ENCODE measurements around the gene NAAA.
"Not testable (repeated sequence)": the region's sequence is repeated elsewhere in the genome, so short reads cannot be mapped to it uniquely, and the experiment has no call there.

NAAA gene

GRCh38 chr4:75919920-75920319 is 20.9 kb downstream of the NAAA start:
- DNase-seq (ENCODE audit: low read depth, low spot score) = no peak

GRCh38 chr4:75916091-75916661 is 24.6 kb downstream of the NAAA start:
- DNase-seq (ENCODE audit: low read depth, low spot score) = no peak

GRCh38 chr4:75912968-75913367 is 27.8 kb downstream of the NAAA start:
- no peak for DNase-seq (ENCODE audit: low read depth, low spot score)

GRCh38 chr4:75910831-75911230 is 30.0 kb downstream of the NAAA start:
- not testable (repeated sequence) for DNase-seq (ENCODE audit: low read depth, low spot score)

- no peak for DNase-seq (ENCODE audit: low read depth, low spot score)
Measured at GRCh38 chr4:75909405-75909804, 31.4 kb downstream of the NAAA start.

GRCh38 chr4:75908555-75908954 is 32.3 kb downstream of the NAAA start:
- no peak for DNase-seq (ENCODE audit: low read depth, low spot score)

- DNase-seq (ENCODE audit: low read depth, low spot score) = no peak
Measured at GRCh38 chr4:75907966-75908365, 32.8 kb downstream of the NAAA start.

DNA sequence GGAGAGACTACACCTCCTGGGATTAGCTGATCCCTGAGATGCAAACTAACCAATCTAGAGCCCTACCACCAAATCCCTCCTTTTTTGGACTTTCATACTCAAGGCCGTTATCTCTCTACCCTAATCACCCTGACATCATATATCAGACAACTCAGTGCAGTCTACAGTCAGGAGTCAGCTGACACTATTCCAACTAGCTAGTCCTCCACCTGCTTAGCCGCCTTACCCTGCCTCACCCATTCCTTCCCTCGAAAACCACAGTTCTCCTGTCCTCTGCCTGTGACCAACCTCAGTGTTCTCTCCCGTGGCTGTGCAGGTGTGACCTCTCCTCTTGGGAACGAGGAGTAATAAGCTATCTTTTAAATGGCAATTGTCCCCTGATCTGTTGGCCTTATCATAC is 36.7 kb downstream of the NAAA start:
- DNase-seq (ENCODE audit: low read depth, low spot score) = no peak

DNA sequence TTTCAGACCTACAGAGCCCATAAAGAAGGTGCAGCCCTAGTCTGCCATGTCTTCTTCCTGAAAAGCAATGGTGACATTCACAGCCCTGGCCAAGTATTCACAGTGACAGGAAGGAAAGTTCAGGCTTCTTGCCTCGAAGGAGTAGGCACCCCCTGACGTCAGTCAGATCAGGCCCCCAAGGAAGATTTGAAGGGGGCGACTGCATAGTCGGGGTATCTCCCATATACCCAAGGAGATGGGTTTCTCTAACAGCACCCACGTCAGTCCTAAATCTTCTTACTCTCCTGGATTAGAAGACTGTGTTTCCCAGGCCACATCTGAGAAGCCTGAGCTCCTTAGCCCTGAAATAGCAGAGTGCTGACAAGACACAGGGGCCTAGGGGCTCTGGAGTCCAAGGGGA is 38.5 kb downstream of the NAAA start, which contains the start of gene PPEF2:
PPEF2 (minus strand) TSS at position 101 of the 400 bp plus-strand sequence. CDS start 6,127 bp downstream, outside the sequence.
- no peak for DNase-seq (ENCODE audit: low read depth, low spot score)

- no peak for DNase-seq (ENCODE audit: low read depth, low spot score)
Measured at GRCh38 chr4:75898536-75898935, 42.3 kb downstream of the NAAA start.

DNA sequence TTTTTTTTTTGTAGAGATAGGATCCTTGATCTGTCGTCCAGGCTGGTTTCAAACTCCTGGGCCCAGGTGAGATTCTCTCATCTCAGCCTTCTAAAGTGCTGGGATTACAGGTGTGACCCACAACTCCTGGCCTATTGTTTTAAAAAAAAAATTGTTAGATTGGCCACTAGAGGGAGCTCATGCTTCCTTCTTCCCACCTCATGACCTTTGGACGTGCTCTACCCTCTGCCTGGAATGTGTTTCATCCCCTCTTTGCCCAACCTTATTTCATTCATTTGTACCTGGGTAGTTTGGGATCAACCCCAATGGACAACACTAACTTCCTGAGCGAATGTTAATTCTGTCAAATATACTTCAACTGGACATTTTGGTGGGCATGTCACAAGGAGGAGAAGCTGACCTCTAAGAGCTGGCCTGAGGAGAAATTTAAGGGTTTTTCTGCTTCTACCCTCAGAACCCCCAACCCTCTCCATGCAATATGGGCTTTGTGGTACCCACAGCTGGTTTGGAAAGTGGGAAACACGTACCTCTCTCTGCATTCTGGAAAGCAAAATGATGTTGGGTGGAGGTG is 45.0 kb downstream of the NAAA start:
- DNase-seq (ENCODE audit: low read depth, low spot score) = no peak

DNA sequence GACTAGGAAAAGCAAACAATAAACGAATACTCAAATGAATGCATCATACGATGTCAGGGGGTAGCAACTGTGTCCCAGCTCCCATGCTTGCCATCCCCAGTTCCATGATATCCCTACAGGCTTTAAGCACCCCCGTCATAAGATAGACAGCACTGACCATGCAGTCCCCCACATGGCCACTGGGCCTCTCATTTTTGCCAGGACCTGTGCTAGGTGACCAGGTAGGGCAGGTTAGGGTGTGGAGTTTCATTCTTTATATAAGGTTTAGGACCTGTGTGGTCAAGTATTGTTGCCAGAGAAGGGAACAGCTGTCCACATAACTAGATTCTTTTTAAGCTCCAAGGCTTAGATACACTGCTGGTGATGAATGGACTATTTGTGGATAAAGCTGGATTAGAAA is 48.3 kb downstream of the NAAA start:
- DNase-seq (ENCODE audit: low read depth, low spot score) = no peak

GRCh38 chr4:75891611-75892010 is 49.2 kb downstream of the NAAA start:
- DNase-seq (ENCODE audit: low read depth, low spot score) = no peak

- DNase-seq (ENCODE audit: low read depth, low spot score) = no peak
Measured at GRCh38 chr4:75889537-75890199, 51.1 kb downstream of the NAAA start.

DNA sequence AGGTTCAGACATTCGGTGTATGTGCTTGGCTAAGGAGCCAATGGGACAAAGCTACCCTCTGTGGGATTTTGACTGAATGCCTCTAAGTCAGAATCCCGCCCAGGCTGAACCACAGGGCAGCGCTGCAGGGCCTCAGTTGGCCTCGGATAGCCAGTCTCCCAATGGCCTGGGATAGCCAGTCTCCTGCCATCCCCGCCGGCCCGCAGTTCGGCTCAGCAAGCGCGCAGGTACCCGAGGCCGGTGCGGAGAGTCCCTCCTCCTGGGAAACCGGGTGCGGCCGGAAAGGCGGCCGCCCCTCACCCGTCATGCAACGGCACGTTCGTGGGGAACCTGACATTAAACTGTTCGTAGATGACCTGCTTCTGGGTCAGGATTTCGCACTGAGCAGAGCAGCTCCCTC is 54.7 kb downstream of the NAAA start:
- no peak for DNase-seq (ENCODE audit: low read depth, low spot score)

GRCh38 chr4:75881476-75881875 is 59.3 kb downstream of the NAAA start:
- DNase-seq (ENCODE audit: low read depth, low spot score) = no peak

DNA sequence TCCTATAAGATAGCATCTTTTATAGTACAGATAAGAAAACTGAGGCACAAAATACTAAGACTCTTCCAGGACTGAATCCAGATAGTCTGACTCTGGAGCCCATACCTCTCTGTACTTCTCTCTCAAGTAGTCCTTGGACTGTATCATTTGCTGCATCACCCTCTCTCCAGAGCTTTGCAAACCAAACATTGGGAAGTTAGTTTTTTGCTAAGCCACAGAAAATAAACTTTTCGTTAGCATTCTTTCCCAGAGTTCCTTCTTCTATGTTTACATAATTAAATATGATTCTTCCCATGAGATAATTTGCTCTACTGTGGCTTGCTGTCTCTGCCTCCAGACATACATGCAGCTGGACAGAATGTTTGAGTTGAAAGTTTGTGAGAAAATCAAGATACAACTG is 60.5 kb downstream of the NAAA start:
- DNase-seq (ENCODE audit: low read depth, low spot score) = no peak

GRCh38 chr4:75878246-75878756 is 62.5 kb downstream of the NAAA start:
- DNase-seq (ENCODE audit: low read depth, low spot score) = no peak

- DNase-seq (ENCODE audit: low read depth, low spot score) = no peak
Measured at GRCh38 chr4:75876218-75876617, 64.6 kb downstream of the NAAA start.

GRCh38 chr4:75869100-75869499 is 71.7 kb downstream of the NAAA start:
- no peak for DNase-seq (ENCODE audit: low read depth, low spot score)

DNA sequence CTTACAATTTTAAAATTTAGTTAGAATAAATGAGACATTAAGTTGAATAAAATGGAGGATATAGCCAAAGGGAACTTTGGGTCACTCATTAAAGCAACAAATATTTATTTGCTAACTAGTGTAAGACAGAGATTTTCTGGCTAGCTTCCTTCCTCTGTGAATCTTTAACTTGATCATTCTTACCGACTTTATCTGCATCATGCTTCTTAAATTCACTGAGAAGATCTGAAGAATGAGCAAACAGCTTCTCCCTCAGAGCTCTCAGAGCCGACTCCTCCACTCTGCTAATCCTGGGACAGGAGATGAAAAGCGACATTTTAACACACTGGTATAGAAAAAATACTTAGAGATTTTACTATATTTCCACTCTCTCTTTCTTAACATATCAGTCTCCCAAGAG is 73.7 kb downstream of the NAAA start:
- DNase-seq (ENCODE audit: low read depth, low spot score) = no peak

Data from smooth muscle cell of the brain vasculature (primary cell).